GM23248 (cell line): Measurements from ENCODE around the gene TGM3.

Experiments
- EZH2 ChIP-seq: fragments of 200-600 bp; sonication (generic); IDR thresholded peaks from 2 replicates; pipeline ENCODE4 v1.6.1; 2018; ENCODE audit warnings: antibody characterized with exemption, mild to moderate bottlenecking; ENCODE audit not compliant: insufficient read depth, poor library complexity, severe bottlenecking
- EZH2phosphoT487 ChIP-seq: fragments of 200-600 bp; sonication (generic); IDR thresholded peaks from 2 replicates; pipeline ENCODE4 v1.6.1; 2018; ENCODE audit warnings: antibody characterized with exemption, moderate library complexity, mild to moderate bottlenecking, low read depth; ENCODE audit not compliant: insufficient read depth

- no peak for TF ChIP-seq EZH2
- no peak for TF ChIP-seq EZH2phosphoT487
Observed at GRCh38 chr20:2282181-2282580, 13.6 kb upstream of the TGM3 start.
